ENCODE measurements around the gene KHDC4.

KHDC4 gene

DNA sequence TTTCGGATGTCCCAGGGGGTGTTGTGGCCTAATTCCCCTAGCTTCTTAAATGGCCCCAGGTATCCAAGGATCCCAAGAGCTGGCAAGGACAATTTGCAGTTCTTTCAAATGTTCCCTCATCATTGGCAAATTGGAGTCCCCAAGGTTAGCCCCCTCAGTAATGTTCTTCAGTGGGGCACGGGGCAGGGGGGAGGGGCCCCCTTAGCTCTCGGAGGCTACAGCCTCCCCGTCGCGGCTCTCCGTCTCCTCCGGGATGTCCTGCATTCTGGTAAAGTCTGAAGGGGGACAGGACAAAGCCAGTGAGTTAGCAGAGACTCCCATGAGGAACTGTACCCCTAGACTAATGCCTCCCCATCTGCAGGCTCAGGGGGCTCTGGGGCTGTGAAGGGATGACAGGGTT lies 13.5 kb upstream of the KHDC4 start:
- Histone ChIP-seq H3K4me3 (ENCODE audit: low read depth in 1 of 2, low read length in 2 of 2) (no peak overlapping the region), H3K9ac (ENCODE audit: low read length) (no peak overlapping the region), H3K4me1 (ENCODE audit: insufficient read depth, low read length) (no peaks in the 10 kb centered on the region), H3K27ac (ENCODE audit: low read depth, low read length) (no peak overlapping the region), H3K27me3 (ENCODE audit: control insufficient read depth in 1 of 2, insufficient read depth in 2 of 2, low read length in 2 of 2) (no peaks in the 10 kb centered on the region), H3K36me3 (ENCODE audit: insufficient read depth, low read length) (peaks cover 53% of the 10 kb centered on the region), H3K9me3 (ENCODE audit: low read length) (no peaks in the 10 kb centered on the region)

DNA sequence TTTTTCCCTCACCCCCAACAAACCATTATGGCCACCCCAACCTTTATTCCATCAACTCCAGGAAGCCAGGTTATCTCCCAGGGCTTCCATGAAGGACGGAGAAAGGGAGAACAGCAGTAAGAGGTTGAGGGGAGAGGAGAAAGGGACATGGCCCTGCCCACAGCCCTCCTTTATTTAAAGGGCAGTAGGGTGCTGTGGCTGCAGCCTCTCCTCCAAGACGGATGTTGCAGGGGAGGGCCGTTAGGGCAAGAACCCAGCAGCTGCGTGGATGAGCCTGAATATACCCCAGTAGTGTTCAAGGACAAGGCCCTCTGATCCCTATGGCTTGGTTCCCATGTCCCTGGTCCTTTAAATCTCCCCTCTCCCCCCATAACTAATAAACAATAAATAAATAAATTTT lies 13.1 kb upstream of the KHDC4 start:
- H3K9ac ChIP-seq (ENCODE audit: low read length), result no peak overlapping the region
- no peaks in the 10 kb centered on the region for H3K27me3 ChIP-seq (ENCODE audit: control insufficient read depth in 1 of 2, insufficient read depth in 2 of 2, low read length in 2 of 2)
- no peaks in the 10 kb centered on the region for H3K4me1 ChIP-seq (ENCODE audit: insufficient read depth, low read length)
- H3K36me3 ChIP-seq (ENCODE audit: insufficient read depth, low read length), result peaks cover 49% of the 10 kb centered on the region
- H3K27ac ChIP-seq (ENCODE audit: low read depth, low read length), result no peak overlapping the region
- H3K9me3 ChIP-seq (ENCODE audit: low read length), result no peaks in the 10 kb centered on the region
- H3K4me3 ChIP-seq (ENCODE audit: low read depth in 1 of 2, low read length in 2 of 2), result no peak overlapping the region

DNA sequence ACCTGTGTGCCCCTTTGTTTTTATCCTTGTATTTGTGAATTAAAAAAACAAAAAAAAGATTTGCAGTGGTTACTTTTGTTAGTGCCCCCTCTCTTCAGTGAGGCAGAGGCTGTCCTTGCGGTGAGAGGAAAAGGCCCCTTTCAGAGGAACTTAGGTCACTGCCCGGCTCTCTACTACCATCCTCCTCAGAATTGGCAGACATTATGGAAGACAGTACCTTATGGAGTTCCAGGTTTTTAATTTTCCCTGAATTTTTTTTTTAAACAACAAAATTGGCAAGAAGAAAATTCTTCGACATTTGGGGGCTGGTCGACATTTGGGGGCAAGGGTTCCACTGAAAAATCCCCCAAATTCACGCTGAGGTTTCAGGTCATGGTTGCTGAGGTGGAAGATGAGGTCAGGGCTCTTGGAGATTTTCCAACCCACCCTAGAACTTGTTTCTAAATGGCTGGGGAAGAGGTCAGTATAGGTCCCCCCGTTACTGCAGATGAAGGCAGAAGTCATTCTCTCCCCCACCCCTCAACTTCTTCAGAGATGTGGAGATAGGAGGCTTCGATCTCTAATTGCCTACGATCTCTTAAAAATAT lies 12.5 kb upstream of the KHDC4 start:
- peaks cover 43% of the 10 kb centered on the region for H3K36me3 ChIP-seq (ENCODE audit: insufficient read depth, low read length)
- H3K27ac ChIP-seq (ENCODE audit: low read depth, low read length), result no peak overlapping the region
- H3K4me1 ChIP-seq (ENCODE audit: insufficient read depth, low read length), result no peaks in the 10 kb centered on the region
- H3K9me3 ChIP-seq (ENCODE audit: low read length), result no peaks in the 10 kb centered on the region
- no peaks in the 10 kb centered on the region for H3K27me3 ChIP-seq (ENCODE audit: control insufficient read depth in 1 of 2, insufficient read depth in 2 of 2, low read length in 2 of 2)
- no peak overlapping the region for H3K9ac ChIP-seq (ENCODE audit: low read length)
- no peak overlapping the region for H3K4me3 ChIP-seq (ENCODE audit: low read depth in 1 of 2, low read length in 2 of 2)

DNA sequence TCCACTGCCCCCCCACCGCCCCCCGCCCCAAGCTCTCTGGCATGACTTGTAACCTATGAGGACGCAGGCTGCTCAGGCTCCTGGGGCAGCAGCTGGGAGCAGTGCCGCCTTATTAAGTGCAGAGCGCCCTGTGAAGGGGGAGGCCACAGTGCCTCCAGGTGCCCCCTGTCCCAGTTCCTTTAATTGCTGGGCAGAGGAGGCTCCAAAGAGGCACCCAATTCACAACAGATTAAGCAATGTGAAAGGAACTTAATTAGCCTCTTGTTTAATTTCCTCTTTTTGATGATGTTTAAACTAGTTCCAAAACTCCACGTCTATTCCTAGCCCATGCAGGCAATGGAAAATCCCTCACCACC lies 10.2 kb upstream of the KHDC4 start:
- H3K27me3 ChIP-seq (ENCODE audit: control insufficient read depth in 1 of 2, insufficient read depth in 2 of 2, low read length in 2 of 2), result no peaks in the 10 kb centered on the region
- H3K36me3 ChIP-seq (ENCODE audit: insufficient read depth, low read length), result peaks cover 24% of the 10 kb centered on the region
- no peaks in the 10 kb centered on the region for H3K4me1 ChIP-seq (ENCODE audit: insufficient read depth, low read length)
- no peak overlapping the region for H3K27ac ChIP-seq (ENCODE audit: low read depth, low read length)
- no peak overlapping the region for H3K4me3 ChIP-seq (ENCODE audit: low read depth in 1 of 2, low read length in 2 of 2)
- H3K9me3 ChIP-seq (ENCODE audit: low read length), result no peaks in the 10 kb centered on the region
- H3K9ac ChIP-seq (ENCODE audit: low read length), result no peak overlapping the region

DNA sequence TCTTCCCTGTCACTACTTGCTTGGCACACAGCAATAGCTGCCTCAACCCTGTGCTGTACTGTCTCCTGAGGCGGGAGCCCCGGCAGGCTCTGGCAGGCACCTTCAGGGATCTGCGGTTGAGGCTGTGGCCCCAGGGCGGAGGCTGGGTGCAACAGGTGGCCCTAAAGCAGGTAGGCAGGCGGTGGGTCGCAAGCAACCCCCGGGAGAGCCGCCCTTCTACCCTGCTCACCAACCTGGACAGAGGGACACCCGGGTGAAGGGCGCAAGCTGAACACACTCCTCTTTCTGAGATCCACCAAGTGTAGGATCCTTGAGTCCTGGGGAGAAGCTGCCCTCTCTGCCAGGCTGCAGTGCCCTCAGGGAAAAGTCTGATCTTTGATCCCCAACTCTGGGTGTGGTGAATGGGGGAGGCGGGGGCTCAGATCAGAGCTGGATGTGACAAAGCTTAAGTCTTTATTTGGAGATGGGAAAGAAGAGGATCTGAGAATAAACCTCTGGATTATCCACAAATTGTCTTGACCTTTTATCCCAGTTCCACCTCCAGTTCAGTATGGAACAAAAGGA lies 8.4 kb upstream of the KHDC4 start:
- Histone ChIP-seq H3K4me3 (ENCODE audit: low read depth in 1 of 2, low read length in 2 of 2) (no peak overlapping the region), H3K27me3 (ENCODE audit: control insufficient read depth in 1 of 2, insufficient read depth in 2 of 2, low read length in 2 of 2) (no peaks in the 10 kb centered on the region), H3K36me3 (ENCODE audit: insufficient read depth, low read length) (peaks cover 13% of the 10 kb centered on the region), H3K27ac (ENCODE audit: low read depth, low read length) (no peak overlapping the region), H3K4me1 (ENCODE audit: insufficient read depth, low read length) (no peaks in the 10 kb centered on the region), H3K9me3 (ENCODE audit: low read length) (no peaks in the 10 kb centered on the region), H3K9ac (ENCODE audit: low read length) (no peak overlapping the region)

DNA sequence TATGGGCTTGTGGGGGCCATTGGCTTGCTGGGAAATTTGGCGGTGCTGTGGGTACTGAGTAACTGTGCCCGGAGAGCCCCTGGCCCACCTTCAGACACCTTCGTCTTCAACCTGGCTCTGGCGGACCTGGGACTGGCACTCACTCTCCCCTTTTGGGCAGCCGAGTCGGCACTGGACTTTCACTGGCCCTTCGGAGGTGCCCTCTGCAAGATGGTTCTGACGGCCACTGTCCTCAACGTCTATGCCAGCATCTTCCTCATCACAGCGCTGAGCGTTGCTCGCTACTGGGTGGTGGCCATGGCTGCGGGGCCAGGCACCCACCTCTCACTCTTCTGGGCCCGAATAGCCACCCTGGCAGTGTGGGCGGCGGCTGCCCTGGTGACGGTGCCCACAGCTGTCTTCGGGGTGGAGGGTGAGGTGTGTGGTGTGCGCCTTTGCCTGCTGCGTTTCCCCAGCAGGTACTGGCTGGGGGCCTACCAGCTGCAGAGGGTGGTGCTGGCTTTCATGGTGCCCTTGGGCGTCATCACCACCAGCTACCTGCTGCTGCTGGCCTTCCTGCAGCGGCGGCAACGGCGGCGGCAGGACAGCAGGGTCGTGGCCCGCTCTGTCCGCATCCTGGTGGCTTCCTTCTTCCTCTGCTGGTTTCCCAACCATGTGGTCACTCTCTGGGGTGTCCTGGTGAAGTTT lies 7.8 kb upstream of the KHDC4 start:
- Histone ChIP-seq H3K36me3 (ENCODE audit: insufficient read depth, low read length) (peaks cover 6% of the 10 kb centered on the region), H3K9ac (ENCODE audit: low read length) (no peak overlapping the region), H3K27ac (ENCODE audit: low read depth, low read length) (no peak overlapping the region), H3K4me1 (ENCODE audit: insufficient read depth, low read length) (no peaks in the 10 kb centered on the region), H3K4me3 (ENCODE audit: low read depth in 1 of 2, low read length in 2 of 2) (no peak overlapping the region), H3K9me3 (ENCODE audit: low read length) (no peaks in the 10 kb centered on the region), H3K27me3 (ENCODE audit: control insufficient read depth in 1 of 2, insufficient read depth in 2 of 2, low read length in 2 of 2) (no peaks in the 10 kb centered on the region)

DNA sequence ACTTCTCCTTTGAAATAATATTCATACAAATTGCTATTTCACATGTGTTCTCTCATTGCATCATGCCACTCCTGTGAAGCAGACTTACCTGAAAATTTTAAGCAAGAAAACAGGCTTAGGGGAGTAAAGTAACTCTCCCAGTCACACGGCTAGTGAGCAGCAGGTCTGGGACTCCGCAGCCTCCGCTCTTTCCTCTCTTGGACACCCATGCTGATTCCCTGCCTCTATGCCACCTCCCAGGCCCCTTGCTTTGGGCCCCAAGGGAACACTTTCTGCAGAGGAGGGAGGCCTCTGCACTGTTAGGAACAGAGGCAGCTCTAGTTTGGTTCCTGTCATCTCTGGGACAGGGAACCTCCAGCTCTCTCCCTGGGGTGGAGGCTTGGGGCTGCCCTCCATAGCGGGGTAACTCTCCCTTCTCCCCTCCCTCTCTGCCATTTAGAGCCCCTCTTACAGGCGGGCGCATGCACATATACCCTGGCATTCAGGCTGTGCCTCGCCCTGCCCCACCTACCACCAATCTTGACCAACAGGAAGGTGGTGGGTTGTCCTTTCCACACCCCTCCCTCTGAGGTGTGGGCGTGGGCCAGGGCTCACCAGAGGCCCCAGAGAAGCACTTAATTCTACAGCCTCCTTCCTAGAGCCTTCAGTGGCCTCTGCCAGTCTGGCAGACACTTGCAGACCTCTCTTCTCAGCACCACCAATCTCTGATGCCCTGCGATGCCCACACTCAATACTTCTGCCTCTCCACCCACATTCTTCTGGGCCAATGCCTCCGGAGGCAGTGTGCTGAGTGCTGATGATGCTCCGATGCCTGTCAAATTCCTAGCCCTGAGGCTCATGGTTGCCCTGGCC lies 7.0 kb upstream of the KHDC4 start, which contains the start of gene RXFP4:
Gene RXFP4 (plus strand): TSS at position 646 of the 852 bp plus-strand sequence. CDS start 72 bp downstream, at position 718.
- no peaks in the 10 kb centered on the region for H3K27me3 ChIP-seq (ENCODE audit: control insufficient read depth in 1 of 2, insufficient read depth in 2 of 2, low read length in 2 of 2)
- no peak within 1 kb of the TSS for H3K4me3 ChIP-seq (ENCODE audit: low read depth in 1 of 2, low read length in 2 of 2)
- no peak within 1 kb of the TSS for H3K9ac ChIP-seq (ENCODE audit: low read length)
- no peak within 1 kb of the TSS for H3K27ac ChIP-seq (ENCODE audit: low read depth, low read length)
- H3K36me3 ChIP-seq (ENCODE audit: insufficient read depth, low read length), result no peaks in the 10 kb centered on the region
- no peaks in the 10 kb centered on the region for H3K9me3 ChIP-seq (ENCODE audit: low read length)
- H3K4me1 ChIP-seq (ENCODE audit: insufficient read depth, low read length), result no peaks in the 10 kb centered on the region

DNA sequence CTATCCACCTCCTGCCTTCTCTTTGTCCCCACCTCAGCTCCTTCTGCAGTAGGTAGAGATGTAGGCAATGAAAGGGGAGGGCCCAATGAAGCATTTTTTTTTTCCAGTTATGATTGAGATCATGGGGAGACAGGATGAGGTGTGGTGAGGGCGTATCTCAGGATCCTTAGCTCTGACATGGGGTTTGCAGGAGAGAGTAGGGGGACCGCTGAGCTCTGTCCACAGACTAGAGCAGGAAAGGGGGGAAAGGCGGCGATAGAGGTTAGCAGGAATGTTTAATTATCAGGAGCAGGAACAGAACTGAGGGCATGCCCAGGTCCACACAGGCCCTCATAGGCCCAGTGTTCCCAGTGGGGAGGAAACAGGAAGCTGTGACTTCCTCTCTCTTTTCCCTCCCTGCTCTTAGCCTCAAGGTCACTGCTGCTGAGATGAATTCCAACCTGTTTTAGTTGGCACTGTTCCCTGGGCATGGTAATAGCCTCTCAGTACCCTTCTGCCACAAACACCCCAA lies 6.3 kb upstream of the KHDC4 start:
- Histone ChIP-seq H3K27me3 (ENCODE audit: control insufficient read depth in 1 of 2, insufficient read depth in 2 of 2, low read length in 2 of 2) (no peaks in the 10 kb centered on the region), H3K36me3 (ENCODE audit: insufficient read depth, low read length) (no peaks in the 10 kb centered on the region), H3K4me1 (ENCODE audit: insufficient read depth, low read length) (no peaks in the 10 kb centered on the region), H3K4me3 (ENCODE audit: low read depth in 1 of 2, low read length in 2 of 2) (no peak overlapping the region), H3K9me3 (ENCODE audit: low read length) (no peaks in the 10 kb centered on the region), H3K27ac (ENCODE audit: low read depth, low read length) (no peak overlapping the region), H3K9ac (ENCODE audit: low read length) (no peak overlapping the region)

DNA sequence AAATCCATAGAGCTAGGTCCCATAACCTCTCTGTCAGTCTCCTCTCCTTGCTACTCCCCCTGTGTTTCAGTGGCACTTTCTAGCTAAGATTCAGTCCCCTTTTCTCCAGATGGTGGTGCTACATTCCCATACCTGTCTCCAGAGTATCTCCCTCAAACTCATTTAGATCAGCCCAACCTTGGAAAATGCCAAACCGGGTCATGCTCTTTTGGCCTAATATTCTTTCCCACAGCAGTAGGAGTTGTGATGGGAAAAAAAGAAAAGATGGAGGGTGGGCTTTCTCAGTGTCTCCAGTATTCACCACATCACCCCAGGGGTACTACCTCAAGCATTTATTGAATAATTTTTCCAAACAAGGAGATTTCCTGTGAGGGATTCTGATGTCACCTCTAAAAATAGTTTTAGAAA lies 4.0 kb upstream of the KHDC4 start:
- H3K4me1 ChIP-seq (ENCODE audit: insufficient read depth, low read length), result peaks cover 10% of the 10 kb centered on the region
- H3K9ac ChIP-seq (ENCODE audit: low read length), result no peak overlapping the region
- H3K4me3 ChIP-seq (ENCODE audit: low read depth in 1 of 2, low read length in 2 of 2), result no peak overlapping the region

DNA sequence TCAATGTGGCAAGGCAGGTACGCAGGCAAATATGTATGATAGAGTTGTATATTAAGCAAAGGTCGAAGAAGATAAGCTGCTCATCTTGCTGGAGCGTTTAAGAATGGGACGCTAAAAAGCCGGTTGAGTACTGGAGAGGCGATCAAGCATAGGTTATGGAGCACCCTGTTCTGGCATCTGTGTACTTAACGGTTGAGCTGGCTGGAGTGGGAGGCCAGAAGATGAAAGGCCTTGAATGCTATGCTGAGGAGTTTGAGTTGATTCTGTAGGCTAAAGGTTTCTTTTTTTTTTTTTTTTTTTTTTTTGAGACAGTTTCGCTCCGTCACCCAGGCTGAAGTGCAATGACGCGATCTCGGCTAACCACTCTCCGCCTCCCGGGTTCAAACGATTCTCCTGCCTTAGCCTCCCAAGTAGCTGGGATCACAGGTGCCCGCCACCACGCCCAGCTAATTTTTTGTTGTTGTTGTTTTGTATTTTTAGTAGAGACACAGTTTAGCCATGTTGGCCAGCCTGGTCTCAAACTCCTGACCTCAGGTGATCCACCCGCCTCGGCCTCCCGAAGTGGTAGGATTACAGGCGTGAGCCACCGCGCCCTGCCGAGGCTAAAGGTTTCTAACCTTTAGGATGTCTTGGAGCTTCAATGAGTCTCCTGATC lies 850 bp upstream of the KHDC4 start:
- Histone ChIP-seq H3K36me3 (ENCODE audit: insufficient read depth, low read length) (peaks cover 30% of the 10 kb centered on the region), H3K9me3 (ENCODE audit: low read length) (no peaks in the 10 kb centered on the region), H3K9ac (ENCODE audit: low read length) (peak overlapping the region; percentile 100), H3K4me1 (ENCODE audit: insufficient read depth, low read length) (peaks cover 41% of the 10 kb centered on the region), H3K27ac (ENCODE audit: low read depth, low read length) (peak overlapping the region; percentile 48), H3K27me3 (ENCODE audit: control insufficient read depth in 1 of 2, insufficient read depth in 2 of 2, low read length in 2 of 2) (no peaks in the 10 kb centered on the region), H3K4me3 (ENCODE audit: low read depth in 1 of 2, low read length in 2 of 2) (peak overlapping the region; percentile 14 to 99)

More for the DNA sequence above, 4.0 kb upstream of the KHDC4 start:
- Histone ChIP-seq H3K36me3 (ENCODE audit: insufficient read depth, low read length) (no peaks in the 10 kb centered on the region), H3K9me3 (ENCODE audit: low read length) (no peaks in the 10 kb centered on the region), H3K27me3 (ENCODE audit: control insufficient read depth in 1 of 2, insufficient read depth in 2 of 2, low read length in 2 of 2) (no peaks in the 10 kb centered on the region), H3K27ac (ENCODE audit: low read depth, low read length) (no peak overlapping the region)
